Caco-2 (cell line): Measurements from ENCODE around the gene KRTAP9-4. TPM values are rescaled to one million over a fixed set of nuclear protein-coding genes. Genes with fewer than 3 reads are reported as not detected.
"Not testable (repeated sequence)": the region's sequence is repeated elsewhere in the genome, so short reads cannot be mapped to it uniquely, and the experiment has no call there.

Experiments
- BruUV-seq: library from RNA; stranded (reverse); fragments of 400-500 nt; replicated peaks from 2 replicates; lab custom pipeline; 2021; lab: Mats Ljungman, UMichigan
- CTCF ChIA-PET: fragments of 300-600 bp; sonication (Branson Sonifier 250); formaldehyde crosslinking; loops from one replicate; lab custom pipeline; 2022; ENCODE audit warnings: antibody characterized with exemption; lab: Charles Lee
- POLR2A ChIA-PET: fragments of 300-600 bp; sonication (Branson Sonifier 250); formaldehyde crosslinking; loops from one replicate; lab custom pipeline; 2022; ENCODE audit warnings: antibody characterized with exemption; lab: Charles Lee
- DNase-seq, 2 experiments: peaks; one replicate each; pipeline versions ENCODE4 v3.0.0 to v3.0.0-alpha.2; 2020 to 2022
- H3K27me3 ChIP-seq: replicated peaks from 2 replicates; pipeline ENCODE4 v1.6.0; 2011; ENCODE audit warnings: low read length; ENCODE audit not compliant: control insufficient read depth, insufficient read depth
- H3K36me3 ChIP-seq: 2 replicates; pipeline ENCODE4 v1.5.1; 2011; ENCODE audit warnings: low read length; ENCODE audit not compliant: control insufficient read depth, insufficient read depth
- H3K4me1 ChIP-seq: fragments of 250-450 bp; sonication (Bioruptor Pico); 2 replicates; pipeline ENCODE4 v1.5.1; 2020; ENCODE audit warnings: mild to moderate bottlenecking
- H3K4me3 ChIP-seq: 2 replicates; pipeline ENCODE4 v1.5.1; 2011; ENCODE audit warnings: low read depth, mild to moderate bottlenecking, control low read depth, low read length
- H3K9me3 ChIP-seq: fragments of 250-450 bp; sonication (Bioruptor Pico); 2 replicates; pipeline ENCODE4 v1.5.1; 2020; ENCODE audit warnings: mild to moderate bottlenecking, moderate library complexity
- H3K27ac Mint-ChIP-seq: one replicate; pipeline ENCODE4 v1.8.0; 2022; ENCODE audit warnings: mixed read lengths; ENCODE audit not compliant: unreplicated experiment
- H3K27me3 Mint-ChIP-seq: one replicate; pipeline ENCODE4 v1.8.0; 2022; ENCODE audit warnings: mixed read lengths; ENCODE audit not compliant: insufficient read depth, unreplicated experiment
- H3K36me3 Mint-ChIP-seq: one replicate; pipeline ENCODE4 v1.8.0; 2022; ENCODE audit warnings: mild to moderate bottlenecking, mixed read lengths; ENCODE audit not compliant: insufficient read depth, unreplicated experiment
- H3K4me1 Mint-ChIP-seq: one replicate; pipeline ENCODE4 v1.8.0; 2022; ENCODE audit warnings: low read depth, mixed read lengths; ENCODE audit not compliant: unreplicated experiment
- H3K4me3 Mint-ChIP-seq: one replicate; pipeline ENCODE4 v1.8.0; 2022; ENCODE audit warnings: mild to moderate bottlenecking, moderate library complexity, mixed read lengths; ENCODE audit not compliant: unreplicated experiment
- H3K9me3 Mint-ChIP-seq: one replicate; pipeline ENCODE4 v1.8.0; 2022; ENCODE audit warnings: mixed read lengths; ENCODE audit not compliant: unreplicated experiment
- intact Hi-C: fragments of 100-400 bp; cut with micrococcal nuclease; formaldehyde crosslinking; loops from one replicate; pipeline ENCODE4 v1.10.0; 2022; ENCODE audit not compliant: unreplicated experiment
- total RNA-seq: library from RNA; stranded (reverse); gene quantifications from 2 replicates; pipeline ENCODE4 v1.2.3, GENCODE V29; 2022
- TF ChIP-seq, protein P1 (sequence below), 2 experiments: fragments of 200-600 bp in 1 of 2; IDR thresholded peaks; 1 replicate in 1 of 2; 2 replicates in 1 of 2; pipeline versions ENCODE4 v1.5.1 to v1.8.0; 2011 to 2022; ENCODE audit warnings: antibody characterized with exemption in 1 of 2, control low read depth in 1 of 2, inconsistent platforms in 1 of 2, low read depth in 1 of 2, low read length in 1 of 2, mild to moderate bottlenecking in 1 of 2, moderate library complexity in 1 of 2; ENCODE audit not compliant: insufficient read depth in 1 of 2, severe bottlenecking in 1 of 2, unreplicated experiment in 1 of 2

Gene KRTAP9-4
- total RNA-seq, 1 experiment from 2014 or later: not detected

DNA sequence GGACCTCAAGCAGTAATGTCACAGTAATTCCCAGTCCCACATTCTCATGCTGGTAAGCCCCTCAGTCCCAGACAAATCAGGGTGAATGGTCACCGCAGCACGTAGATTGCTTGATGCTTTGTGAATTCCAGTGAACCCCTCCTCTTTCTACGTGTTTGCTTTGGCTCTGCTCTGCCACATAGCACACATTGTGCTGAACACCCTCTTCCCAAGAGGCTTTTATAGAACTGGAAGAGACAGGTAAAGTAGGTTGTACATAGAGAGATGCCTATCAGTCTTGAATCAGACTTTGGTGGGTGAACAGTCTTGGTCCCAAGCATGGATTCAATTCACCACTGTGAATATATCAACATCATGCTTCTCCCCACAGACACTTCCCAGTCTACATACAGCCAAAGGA lies 15.1 kb downstream of the KRTAP9-4 start:
- Mint-ChIP-seq H3K4me3 (no peak overlapping the region), H3K27me3 (no peaks in the 10 kb centered on the region), H3K4me1 (no peaks in the 10 kb centered on the region), H3K27ac (no peak overlapping the region), H3K36me3 (no peaks in the 10 kb centered on the region), H3K9me3 (no peaks in the 10 kb centered on the region)
- no TSS peak for BruUV-seq
- Histone ChIP-seq H3K27me3 (no peaks in the 10 kb centered on the region), H3K4me1 (no peaks in the 10 kb centered on the region), H3K36me3 (no peaks in the 10 kb centered on the region), H3K4me3 (no peak overlapping the region), H3K9me3 (0 out of 2 replicates have a peak, but pooled peaks cover 4% of the 10 kb centered on the region)
- no peak for DNase-seq
- TF ChIP-seq, protein P1, sequence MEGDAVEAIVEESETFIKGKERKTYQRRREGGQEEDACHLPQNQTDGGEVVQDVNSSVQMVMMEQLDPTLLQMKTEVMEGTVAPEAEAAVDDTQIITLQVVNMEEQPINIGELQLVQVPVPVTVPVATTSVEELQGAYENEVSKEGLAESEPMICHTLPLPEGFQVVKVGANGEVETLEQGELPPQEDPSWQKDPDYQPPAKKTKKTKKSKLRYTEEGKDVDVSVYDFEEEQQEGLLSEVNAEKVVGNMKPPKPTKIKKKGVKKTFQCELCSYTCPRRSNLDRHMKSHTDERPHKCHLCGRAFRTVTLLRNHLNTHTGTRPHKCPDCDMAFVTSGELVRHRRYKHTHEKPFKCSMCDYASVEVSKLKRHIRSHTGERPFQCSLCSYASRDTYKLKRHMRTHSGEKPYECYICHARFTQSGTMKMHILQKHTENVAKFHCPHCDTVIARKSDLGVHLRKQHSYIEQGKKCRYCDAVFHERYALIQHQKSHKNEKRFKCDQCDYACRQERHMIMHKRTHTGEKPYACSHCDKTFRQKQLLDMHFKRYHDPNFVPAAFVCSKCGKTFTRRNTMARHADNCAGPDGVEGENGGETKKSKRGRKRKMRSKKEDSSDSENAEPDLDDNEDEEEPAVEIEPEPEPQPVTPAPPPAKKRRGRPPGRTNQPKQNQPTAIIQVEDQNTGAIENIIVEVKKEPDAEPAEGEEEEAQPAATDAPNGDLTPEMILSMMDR (IDR thresholded peaks at IDR 0.05; ENCODE audit: insufficient read depth in 1 of 2, low read depth in 1 of 2, low read length in 1 of 2, severe bottlenecking in 1 of 2, unreplicated experiment in 1 of 2): no peak
- ChIA-PET CTCF (no interaction called here), POLR2A (no interaction called here)
- intact Hi-C loops: no loop called here

DNA sequence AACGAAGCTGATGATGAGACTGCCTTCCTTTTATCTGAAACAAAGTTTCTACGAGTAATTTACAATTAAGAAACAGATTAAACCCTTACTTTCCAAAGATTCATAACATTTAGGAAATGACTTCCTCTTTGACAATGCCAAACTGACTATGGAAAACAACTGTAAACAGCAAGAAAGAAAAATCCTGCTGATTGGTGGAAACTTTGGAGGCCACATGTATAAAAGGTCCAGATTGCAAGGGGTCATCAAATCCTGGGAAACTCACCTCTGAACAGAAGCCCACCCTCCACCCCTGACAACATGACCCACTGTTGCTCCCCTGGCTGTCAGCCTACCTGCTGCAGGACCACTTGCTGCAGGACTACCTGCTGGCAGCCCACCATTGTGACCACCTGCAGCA lies 15.6 kb downstream of the KRTAP9-4 start, which contains the start of gene KRTAP9-6:
KRTAP9-6 (plus strand) TSS at position 301 of the 400 bp plus-strand sequence; CDS start at position 301, 0 bp downstream.
- TF ChIP-seq, protein P1 (IDR thresholded peaks at IDR 0.05; ENCODE audit: insufficient read depth in 1 of 2, low read depth in 1 of 2, low read length in 1 of 2, severe bottlenecking in 1 of 2, unreplicated experiment in 1 of 2): no peak
- Histone ChIP-seq H3K9me3 (0 out of 2 replicates have a peak, but pooled peaks cover 4% of the 10 kb centered on the region), H3K4me3 (no peak within 1 kb of the TSS), H3K27me3 (no peaks in the 10 kb centered on the region), H3K36me3 (no peaks in the 10 kb centered on the region), H3K4me1 (no peaks in the 10 kb centered on the region)
- no peak for DNase-seq
- CTCF ChIA-PET: no interaction called here
- Mint-ChIP-seq H3K9me3 (no peaks in the 10 kb centered on the region), H3K4me1 (no peaks in the 10 kb centered on the region), H3K36me3 (no peaks in the 10 kb centered on the region), H3K4me3 (no peak within 1 kb of the TSS), H3K27me3 (no peaks in the 10 kb centered on the region), H3K27ac (no peak within 1 kb of the TSS)
- POLR2A ChIA-PET: no interaction called here
- BruUV-seq: no TSS peak
- intact Hi-C loops: no loop called here

DNA sequence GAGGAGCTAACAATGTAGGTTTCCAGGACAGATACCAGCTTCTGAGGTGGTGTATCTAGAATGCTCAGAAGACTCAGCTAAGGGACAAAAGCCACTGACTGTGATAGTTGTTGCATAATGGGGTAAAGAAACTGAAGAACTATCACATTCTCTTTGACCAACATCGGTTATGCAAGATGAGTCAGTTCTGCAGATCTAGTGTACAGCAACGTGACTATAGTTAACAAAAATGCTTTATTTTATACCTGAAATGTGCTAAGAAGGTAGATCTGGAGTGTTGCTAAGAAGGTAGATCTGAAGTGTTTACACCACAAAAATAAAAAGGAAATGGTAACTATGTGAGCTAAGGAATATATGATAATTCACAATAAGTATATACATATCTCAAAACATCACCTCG lies 18.2 kb downstream of the KRTAP9-4 start:
- intact Hi-C loops: no loop called here
- H3K27ac Mint-ChIP-seq: no peak overlapping the region
- Histone ChIP-seq H3K4me1 (no peaks in the 10 kb centered on the region), H3K4me3 (no peak overlapping the region), H3K9me3 (0 out of 2 replicates have a peak, but pooled peaks cover under 1% of the 10 kb centered on the region), H3K27me3 (no peaks in the 10 kb centered on the region), H3K36me3 (no peaks in the 10 kb centered on the region)
- BruUV-seq: no TSS peak
- H3K9me3 Mint-ChIP-seq: no peaks in the 10 kb centered on the region
- POLR2A ChIA-PET: no interaction called here
- CTCF ChIA-PET: no interaction called here
- no peaks in the 10 kb centered on the region for H3K27me3 Mint-ChIP-seq
- no peaks in the 10 kb centered on the region for H3K4me1 Mint-ChIP-seq
- H3K36me3 Mint-ChIP-seq: no peaks in the 10 kb centered on the region
- H3K4me3 Mint-ChIP-seq: no peak overlapping the region
- TF ChIP-seq, protein P1 (IDR thresholded peaks at IDR 0.05; ENCODE audit: insufficient read depth in 1 of 2, low read depth in 1 of 2, low read length in 1 of 2, severe bottlenecking in 1 of 2, unreplicated experiment in 1 of 2): no peak
- no peak for DNase-seq

DNA sequence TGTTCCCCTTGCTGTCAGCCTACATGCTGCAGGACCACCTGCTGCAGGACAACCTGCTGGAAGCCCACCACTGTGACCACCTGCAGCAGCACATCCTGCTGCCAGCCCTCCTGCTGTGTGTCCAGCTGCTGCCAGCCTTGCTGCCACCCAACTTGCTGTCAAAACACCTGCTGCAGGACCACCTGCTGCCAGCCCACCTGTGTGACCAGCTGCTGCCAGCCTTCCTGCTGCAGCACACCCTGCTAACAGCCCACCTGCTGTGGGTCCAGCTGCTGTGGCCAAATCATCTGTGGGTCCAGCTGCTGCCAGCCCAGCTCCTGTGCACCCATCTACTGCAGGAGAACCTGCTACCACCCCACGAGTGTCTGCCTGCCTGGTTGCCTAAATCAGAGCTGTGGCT lies 21.8 kb downstream of the KRTAP9-4 start:
- H3K4me1 Mint-ChIP-seq, H3K9me3 Mint-ChIP-seq, intact Hi-C loops, POLR2A ChIA-PET, H3K4me3 Mint-ChIP-seq, H3K27ac Mint-ChIP-seq, H3K36me3 ChIP-seq, H3K4me1 ChIP-seq, H3K27me3 ChIP-seq, H3K27me3 Mint-ChIP-seq, BruUV-seq, H3K9me3 ChIP-seq, H3K4me3 ChIP-seq, H3K36me3 Mint-ChIP-seq, DNase-seq, CTCF ChIA-PET: not testable (repeated sequence)
